ENCODE measurements around the gene FBXL15. TPM values are rescaled to one million over a fixed set of nuclear protein-coding genes. Genes with fewer than 3 reads are reported as not detected.

Gene FBXL15
- total and polyA plus RNA-seq, 9 of the 15 experiments (the other 6 are each of a cell fraction or from before 2014, with no cell fraction given), result 0.08 to 25.9 (median 3.5) TPM

GRCh38 chr10:102422545-102423129 is 2.0 kb downstream of the FBXL15 start (continued):
- TF ChIP-seq CREB3L1 (IDR thresholded peaks at IDR 0.05; ENCODE audit: borderline replicate concordance, low read depth) (peak; percentile 78; the same call in 1 of the 2 replicates), ZNF174 (CRISPR knock-in tag; IDR thresholded peaks at IDR 0.05) (no peak), BCLAF1 (IDR thresholded peaks at IDR 0.05; ENCODE audit: borderline replicate concordance in 1 of 2, control insufficient read depth in 1 of 2, low read depth in 2 of 2, low read length in 1 of 2) (0 out of 4 replicates have a peak, but pooled peaks of 1 of the 2 experiments have one; percentile 28), L3MBTL2 (IDR thresholded peaks at IDR 0.05) (peak; percentile 96), SOX6 (IDR thresholded peaks at IDR 0.05) (peak; percentile 23; the same call in 1 of the 2 replicates), ETS1 (conservative IDR thresholded peaks at IDR 0.05; ENCODE audit: control insufficient read depth, low read depth, low read length) (peak; percentile 37; the same call in 1 of the 2 replicates), HOMEZ (CRISPR knock-in tag; IDR thresholded peaks at IDR 0.05) (no peak), ZNF232 (CRISPR knock-in tag; IDR thresholded peaks at IDR 0.05) (no peak), CEBPZ (IDR thresholded peaks at IDR 0.05; ENCODE audit: borderline replicate concordance, low read depth, low read length) (no peak), MBD1 (CRISPR knock-in tag; IDR thresholded peaks at IDR 0.05) (no peak), MIER1 (IDR thresholded peaks at IDR 0.05; ENCODE audit: low read depth) (no peak), CBX3 (IDR thresholded peaks at IDR 0.05; ENCODE audit: borderline replicate concordance in 1 of 2, low read length in 2 of 2) (peak in 1 of 2 experiments; percentile 88; a peak in 1 of 3 replicates)
